ENCODE data around the gene SHB.
"Not testable (repeated sequence)": the region's sequence is repeated elsewhere in the genome, so short reads cannot be mapped to it uniquely, and the experiment has no call there.

SHB gene

GRCh38 chr9:37913480-37914153 lies 155.4 kb downstream of the SHB start:
- peak; percentile 83 for DNase-seq

DNA sequence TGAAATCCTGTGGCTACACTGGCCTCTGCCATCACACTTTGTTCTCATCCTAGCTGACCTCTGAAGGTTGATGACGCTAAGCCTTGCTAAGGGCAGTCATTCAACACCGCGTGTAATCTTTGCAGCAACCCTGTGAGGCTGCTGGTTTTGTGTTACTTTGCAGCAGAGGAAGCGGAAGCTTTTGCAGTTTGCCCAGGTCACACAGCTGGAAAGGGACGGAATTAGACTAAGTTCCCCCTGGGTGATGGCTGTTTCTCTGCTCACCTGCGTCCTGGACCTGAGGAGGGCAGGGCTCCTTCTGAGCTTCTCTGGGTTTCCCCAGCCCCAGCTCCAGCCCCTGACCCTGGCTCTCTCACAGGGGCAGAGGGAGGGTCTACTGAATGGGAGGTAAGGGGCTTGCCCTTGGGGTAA lies 157.8 kb downstream of the SHB start:
- no peak for DNase-seq

DNA sequence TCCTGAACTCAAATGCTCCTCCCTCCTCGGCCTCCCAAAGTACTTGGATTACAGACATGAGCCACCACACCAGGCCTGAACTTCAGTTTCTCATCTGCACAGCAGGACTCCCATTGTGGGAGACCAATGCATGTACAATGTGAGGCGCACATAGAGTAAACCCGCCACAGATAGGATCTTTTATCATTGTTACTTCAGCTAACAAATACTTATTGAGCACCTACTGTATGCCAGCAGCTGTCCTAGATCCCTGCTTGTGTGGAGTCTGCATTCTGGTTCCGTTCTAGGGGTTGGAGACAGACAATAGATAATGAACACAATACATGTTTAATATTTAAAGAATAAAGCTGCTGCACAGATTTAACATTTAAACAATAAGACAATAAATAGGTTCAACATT lies 158.8 kb downstream of the SHB start:
- no peak for DNase-seq

GRCh38 chr9:37909836-37910235 lies 159.2 kb downstream of the SHB start:
- not testable (repeated sequence) for DNase-seq

DNA sequence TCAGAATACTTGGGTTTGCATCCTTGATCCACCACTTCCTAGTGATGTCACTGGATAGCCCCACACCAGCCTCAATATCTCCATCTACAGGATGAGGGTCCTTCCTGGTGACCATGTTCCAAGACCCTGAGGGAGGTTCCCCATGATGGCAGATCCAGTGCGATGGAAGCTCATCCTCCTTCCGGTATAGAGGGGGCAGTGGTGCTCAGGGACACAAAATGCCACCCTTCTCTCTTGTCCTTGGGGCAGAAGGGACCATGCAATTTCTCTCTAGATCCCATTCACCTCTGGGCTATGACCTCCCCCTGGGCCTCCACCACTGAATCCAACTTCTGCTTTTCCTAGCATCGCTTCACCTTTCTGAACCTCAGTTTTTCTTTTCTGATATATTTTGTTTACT lies 159.7 kb downstream of the SHB start:
- no peak for DNase-seq

DNA sequence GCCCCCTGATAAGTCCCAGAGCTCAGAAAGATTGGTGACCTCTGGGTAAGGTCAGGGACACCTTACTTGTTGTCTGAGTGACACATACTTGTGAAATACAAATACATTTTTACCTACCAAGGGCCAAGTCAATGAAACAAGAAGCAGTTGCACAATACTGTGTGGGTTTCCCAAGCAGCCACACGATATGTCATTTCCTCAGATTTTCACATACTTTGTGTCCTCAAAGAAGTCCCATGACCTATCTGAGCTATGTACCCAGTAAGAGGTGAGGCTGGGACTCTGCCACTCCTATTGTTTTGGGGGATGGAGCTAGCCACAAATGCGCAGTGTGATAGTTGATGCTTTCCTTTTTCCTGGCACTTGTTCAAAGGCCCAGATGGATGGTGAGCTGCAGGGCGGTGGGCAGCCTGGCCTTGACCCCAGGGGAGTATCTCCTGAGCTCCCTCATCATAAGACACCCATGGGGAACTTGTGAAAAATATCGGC lies 160.3 kb downstream of the SHB start:
- DNase-seq: peak; percentile 46

DNA sequence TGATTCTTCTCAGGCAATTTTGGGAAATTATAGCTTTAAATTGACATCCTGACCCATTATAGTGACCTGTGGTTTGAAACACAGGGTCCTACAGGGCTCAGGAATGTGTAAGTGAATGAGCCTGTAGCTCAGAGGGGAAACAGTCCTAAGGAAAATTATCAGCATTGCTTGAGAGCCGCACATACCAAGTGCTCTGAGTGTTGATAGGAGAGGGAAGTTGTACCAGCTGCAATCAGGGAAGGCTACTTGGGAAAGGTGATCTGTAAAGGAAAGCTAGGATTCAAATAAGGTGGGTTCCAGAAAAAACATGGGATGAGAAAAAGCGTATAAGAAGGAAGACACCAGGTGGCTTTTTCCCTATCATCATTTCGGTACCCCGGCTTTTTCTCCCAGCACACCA lies 160.7 kb downstream of the SHB start:
- DNase-seq: no peak

DNA sequence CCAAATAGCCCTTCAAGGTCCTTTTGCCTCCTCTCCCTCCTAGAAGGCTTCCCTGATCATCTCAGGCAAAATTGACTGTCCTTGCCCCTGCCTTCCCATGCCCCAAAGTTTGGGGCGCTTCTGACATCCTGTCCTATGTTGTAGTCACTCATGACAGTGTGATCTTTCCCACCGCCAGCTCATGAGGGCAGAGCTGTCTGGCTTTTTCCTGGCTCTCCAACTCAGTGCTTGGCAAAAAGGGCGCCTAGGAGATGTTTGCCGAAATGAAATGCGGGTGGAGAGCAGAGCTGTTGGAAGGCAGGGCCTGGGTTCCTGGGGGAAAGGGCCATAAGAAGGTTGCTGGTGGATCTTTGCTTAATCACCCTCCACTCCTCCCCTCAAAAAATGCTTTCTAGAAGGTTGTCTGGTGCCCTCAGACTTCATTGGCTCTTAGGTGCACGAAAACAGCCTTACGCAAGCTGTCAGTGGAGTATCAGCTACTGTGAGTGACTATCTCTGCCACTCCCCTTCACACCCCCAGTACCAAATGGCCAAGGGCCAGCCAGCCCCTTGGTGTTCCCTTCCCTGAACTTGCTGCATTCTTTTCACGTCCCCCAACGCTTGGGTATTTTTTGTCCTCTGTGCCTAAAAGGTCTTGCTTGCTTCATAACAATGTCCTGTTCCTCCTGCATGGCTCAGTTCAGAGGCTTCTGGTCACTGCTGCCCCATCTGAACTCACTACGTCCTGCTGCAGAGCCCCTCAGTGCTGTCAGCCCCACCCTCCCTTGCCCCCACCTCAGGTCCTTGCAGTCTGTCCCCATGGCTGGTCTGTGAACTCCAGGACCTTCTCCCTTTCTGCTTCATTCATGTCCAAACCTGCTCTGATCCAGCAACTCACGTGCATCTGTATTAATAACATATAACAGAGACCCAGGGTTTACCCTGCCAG lies 162.5 kb downstream of the SHB start:
- no peak for DNase-seq

- DNase-seq: no peak
Measured at GRCh38 chr9:37905776-37906175, 163.3 kb downstream of the SHB start.

DNA sequence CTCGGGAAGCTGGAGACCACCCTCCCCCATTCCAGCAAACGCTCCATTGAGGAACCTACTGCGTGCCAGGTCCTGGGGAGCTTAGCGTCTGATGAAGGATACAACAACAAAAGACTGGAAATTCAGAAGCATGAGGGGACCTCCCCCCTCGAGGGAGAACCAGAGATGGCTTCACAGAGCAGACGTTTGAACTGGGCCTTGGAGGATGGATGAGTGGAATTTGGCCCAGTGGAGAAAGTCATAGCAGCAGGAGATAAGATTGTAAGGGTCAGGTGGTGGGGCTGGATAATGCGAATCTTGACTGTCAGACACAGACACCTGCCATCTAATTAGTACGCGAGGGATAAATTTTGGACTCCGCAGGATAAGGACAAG lies 163.9 kb downstream of the SHB start:
- no peak for DNase-seq

- peak; percentile 47 for DNase-seq
Measured at GRCh38 chr9:37904445-37905130, 164.4 kb downstream of the SHB start.

- DNase-seq: peak; percentile 93
Measured at GRCh38 chr9:37903647-37904444, 165.2 kb downstream of the SHB start, which contains the start of gene SLC25A51. Gene SLC25A51, minus strand, starts transcription at chr9:37904127. Its CDS starts 15,577 bp downstream, at chr9:37888550.

GRCh38 chr9:37902796-37903646 lies 166.0 kb downstream of the SHB start:
- DNase-seq: peak; percentile 42

DNA sequence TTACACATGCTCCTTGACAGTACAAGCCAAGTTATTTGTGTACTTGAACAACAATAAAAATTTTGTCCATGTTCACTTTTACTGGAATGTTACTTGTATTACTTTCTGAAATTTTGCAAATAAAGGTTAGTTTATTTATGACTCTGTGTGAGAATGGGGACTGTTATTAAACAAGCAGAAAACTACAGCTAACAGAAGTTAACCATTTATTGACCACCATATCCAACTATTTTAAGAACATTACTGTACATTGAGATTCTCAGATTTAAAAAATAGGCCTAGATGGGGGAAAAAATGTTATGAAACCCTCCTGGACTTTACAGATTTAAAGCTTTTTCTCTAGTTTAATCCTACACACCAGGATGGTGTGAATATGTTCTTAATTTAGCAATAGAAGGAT lies 166.9 kb downstream of the SHB start:
- no peak for DNase-seq

GRCh38 chr9:37899041-37899440 lies 170.0 kb downstream of the SHB start:
- DNase-seq: peak; percentile 54

DNA sequence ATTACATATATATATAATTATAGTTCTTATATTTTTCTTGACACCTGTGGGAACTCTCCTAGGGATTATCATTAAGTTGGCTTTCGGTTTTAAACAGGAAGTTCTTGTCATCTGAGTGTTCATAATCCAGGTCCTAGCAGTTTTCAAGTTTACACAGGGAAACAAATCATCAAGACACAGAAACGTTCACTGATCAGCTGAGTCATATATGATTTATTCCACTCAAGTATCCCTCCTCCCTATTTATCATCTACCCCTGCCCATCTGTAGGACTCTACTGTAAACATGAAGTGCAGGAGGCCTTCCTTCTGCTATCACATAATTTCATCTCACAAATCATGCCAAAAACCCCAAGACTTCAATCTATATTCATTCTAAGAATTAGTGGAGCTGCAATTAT lies 171.4 kb downstream of the SHB start:
- peak; percentile 19 for DNase-seq

GRCh38 chr9:37892063-37892462 lies 177.0 kb downstream of the SHB start:
- DNase-seq: no peak

DNA sequence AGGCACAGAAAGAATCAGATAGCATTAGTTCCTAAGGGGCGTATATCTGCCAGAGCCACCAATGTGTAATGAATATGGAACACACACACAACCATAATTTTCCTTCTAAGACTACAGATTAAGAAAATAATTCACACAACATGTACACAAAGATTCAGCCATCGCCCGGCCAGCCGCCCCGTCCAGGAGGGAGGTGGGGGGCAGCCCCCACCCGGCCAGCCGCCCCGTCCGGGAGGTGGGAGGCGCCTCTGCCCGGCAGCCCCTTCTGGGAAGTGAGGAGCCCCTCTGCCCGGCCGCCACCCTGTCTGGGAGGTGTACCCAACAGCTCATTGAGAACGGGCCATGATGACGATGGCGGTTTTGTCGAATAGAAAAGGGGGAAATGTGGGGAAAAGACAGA lies 178.0 kb downstream of the SHB start:
- DNase-seq: not testable (repeated sequence)

GRCh38 chr9:37889536-37889935 lies 179.5 kb downstream of the SHB start:
- no peak for DNase-seq

GRCh38 chr9:37887977-37888583 lies 180.9 kb downstream of the SHB start:
- not testable (repeated sequence) for DNase-seq

DNA sequence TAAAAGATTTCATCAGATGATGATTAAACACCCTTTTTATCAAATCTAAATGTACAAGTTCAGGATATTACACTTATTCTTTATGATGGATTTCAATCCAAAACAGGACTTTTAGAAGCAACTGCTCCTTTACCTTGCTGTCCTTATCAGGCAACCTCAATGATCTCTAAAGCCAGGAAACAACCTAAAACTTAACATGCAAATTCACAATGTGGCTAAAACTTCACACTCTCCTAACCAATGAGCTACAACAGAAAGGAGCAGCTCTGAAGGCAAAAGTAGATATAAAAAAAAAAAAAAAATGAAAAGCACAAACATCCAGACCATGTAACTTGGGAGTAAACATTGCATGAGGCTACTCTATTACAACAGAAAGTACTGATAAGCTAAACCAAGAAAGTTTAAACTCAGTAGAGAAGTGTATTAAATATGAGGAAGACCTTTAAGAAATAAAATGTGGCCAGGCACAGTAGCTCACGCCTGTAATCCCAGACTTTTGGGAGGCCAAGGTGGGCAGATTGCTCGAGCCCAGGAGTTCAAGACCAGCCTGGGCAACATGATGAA lies 188.0 kb downstream of the SHB start:
- no peak for DNase-seq
